ENCODE measurements around the gene APBA3. TPM values are rescaled to one million over a fixed set of nuclear protein-coding genes. Genes with fewer than 3 reads are reported as not detected.

The APBA3 gene
- total and polyA plus RNA-seq, 12 donors: 2.6 to 43.8 (median 22.3) TPM

DNA sequence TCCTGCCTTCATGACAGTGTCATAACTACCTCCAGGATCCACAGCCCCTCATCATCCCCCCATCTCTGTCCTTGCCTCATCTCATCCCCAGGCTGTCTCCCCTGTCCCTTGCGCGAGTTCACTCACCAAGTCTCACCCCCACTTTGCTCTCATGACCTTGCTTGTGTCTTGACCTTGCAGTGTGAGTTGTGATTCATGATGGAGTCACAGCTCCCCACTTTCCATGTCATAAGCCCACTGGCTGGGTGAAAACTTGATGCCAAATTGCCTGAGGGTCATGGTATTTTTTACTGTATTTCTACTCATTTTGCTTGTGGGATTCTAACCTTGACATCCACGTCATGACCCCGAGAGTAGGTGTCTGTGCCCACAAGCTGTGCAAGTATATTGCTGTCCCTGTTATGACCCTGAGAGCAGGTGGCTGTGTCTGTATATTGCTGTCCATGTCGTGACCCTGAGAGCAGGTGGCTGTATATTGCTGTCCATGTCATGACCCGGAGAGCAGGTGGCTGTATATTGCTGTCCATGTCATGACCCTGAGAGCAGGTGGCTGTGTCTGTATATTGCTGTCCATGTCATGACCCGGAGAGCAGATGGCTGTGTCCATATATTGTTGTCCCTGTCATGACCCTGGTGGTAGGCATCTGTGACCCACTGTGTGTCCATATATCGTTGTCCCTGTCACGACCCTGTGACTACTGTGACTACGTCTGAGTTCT lies 23.8 kb downstream of the APBA3 start:
- Histone ChIP-seq H3K36me3 (replicated peaks in 1 of 2) (no peaks in the 10 kb centered on the region), H3K27me3 (no peaks in the 10 kb centered on the region), H3K27ac (no peak overlapping the region), H3K4me3 (no peak overlapping the region), H3K4me1 (replicated peaks in 1 of 2) (no peaks in the 10 kb centered on the region), H3K9me3 (replicated peaks in 1 of 3) (no peaks in the 10 kb centered on the region)
- no peak for DNase-seq
- TF ChIP-seq, protein P1, sequence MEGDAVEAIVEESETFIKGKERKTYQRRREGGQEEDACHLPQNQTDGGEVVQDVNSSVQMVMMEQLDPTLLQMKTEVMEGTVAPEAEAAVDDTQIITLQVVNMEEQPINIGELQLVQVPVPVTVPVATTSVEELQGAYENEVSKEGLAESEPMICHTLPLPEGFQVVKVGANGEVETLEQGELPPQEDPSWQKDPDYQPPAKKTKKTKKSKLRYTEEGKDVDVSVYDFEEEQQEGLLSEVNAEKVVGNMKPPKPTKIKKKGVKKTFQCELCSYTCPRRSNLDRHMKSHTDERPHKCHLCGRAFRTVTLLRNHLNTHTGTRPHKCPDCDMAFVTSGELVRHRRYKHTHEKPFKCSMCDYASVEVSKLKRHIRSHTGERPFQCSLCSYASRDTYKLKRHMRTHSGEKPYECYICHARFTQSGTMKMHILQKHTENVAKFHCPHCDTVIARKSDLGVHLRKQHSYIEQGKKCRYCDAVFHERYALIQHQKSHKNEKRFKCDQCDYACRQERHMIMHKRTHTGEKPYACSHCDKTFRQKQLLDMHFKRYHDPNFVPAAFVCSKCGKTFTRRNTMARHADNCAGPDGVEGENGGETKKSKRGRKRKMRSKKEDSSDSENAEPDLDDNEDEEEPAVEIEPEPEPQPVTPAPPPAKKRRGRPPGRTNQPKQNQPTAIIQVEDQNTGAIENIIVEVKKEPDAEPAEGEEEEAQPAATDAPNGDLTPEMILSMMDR (IDR thresholded peaks at IDR 0.05): no peak
- no peak for TF ChIP-seq POLR2A (IDR thresholded peaks at IDR 0.05)
- 52 to 67% (median 63%) methylated on average over 8 to 10 of the region's 10 CpGs for WGBS, 4 donors
- intact Hi-C loops (cut with DNase I): no loop called here

DNA sequence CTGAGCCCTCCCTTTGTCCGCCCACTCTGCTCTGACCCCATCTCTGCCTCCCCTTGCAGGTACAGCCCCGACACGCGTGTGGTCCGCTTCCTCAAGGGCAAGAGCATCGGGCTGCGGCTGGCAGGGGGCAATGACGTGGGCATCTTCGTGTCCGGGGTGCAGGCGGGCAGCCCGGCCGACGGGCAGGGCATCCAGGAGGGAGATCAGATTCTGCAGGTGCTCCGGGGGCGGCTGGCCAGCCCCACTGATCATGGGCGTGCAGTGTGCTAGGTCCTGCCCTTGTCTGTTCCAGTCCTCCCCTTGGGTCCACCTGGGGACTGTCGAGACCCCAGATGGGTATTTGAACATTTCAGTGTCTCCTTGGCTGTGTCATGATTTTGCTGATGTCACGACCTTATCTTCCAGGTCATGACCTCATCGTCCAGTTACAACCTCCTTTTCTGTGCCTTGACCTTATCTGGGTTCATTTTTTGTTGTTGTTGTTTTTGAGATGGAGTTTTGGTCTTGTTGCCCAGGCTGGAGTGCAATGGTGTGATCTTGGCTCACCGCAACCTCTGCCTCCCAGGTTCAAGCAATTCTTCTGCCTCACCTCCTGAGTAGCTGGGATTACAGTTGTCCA lies 25.3 kb downstream of the APBA3 start:
- intact Hi-C loops (cut with DNase I): no loop called here
- no peaks in the 10 kb centered on the region for H3K9me3 ChIP-seq (replicated peaks in 1 of 3)
- DNase-seq: no peak
- H3K27ac ChIP-seq: no peak overlapping the region
- WGBS, 4 donors: 66 to 78% (median 73%) methylated on average over 5 to 21 of the region's 21 CpGs
- TF ChIP-seq POLR2A (IDR thresholded peaks at IDR 0.05): no peak
- TF ChIP-seq, protein P1 (IDR thresholded peaks at IDR 0.05): no peak
- no peaks in the 10 kb centered on the region for H3K27me3 ChIP-seq
- H3K4me3 ChIP-seq: no peak overlapping the region
- H3K36me3 ChIP-seq (replicated peaks in 1 of 2): no peaks in the 10 kb centered on the region
- H3K4me1 ChIP-seq (replicated peaks in 1 of 2): no peaks in the 10 kb centered on the region

DNA sequence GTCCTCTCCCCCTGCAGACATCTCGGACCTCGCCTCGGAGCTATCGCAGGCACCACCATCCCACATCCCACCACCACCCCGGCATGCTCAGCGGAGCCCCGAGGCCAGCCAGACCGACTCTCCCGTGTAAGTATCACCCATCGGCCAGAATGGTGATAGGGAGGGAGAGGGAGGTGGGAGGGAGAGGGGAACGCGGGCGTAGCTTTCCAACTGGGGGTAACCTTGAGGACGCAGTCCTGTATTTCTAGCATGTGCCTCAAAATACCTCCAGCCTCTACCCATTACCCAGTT lies 27.2 kb downstream of the APBA3 start:
- H3K4me1 ChIP-seq (replicated peaks in 1 of 2): no peaks in the 10 kb centered on the region
- H3K27ac ChIP-seq: no peak overlapping the region
- WGBS, 4 donors: 79 to 89% (median 85%) methylated on average over 4 to 14 of the region's 14 CpGs
- intact Hi-C loops (cut with DNase I): no loop called here
- H3K9me3 ChIP-seq (replicated peaks in 1 of 3): no peaks in the 10 kb centered on the region
- TF ChIP-seq, protein P1 (IDR thresholded peaks at IDR 0.05): no peak
- TF ChIP-seq POLR2A (IDR thresholded peaks at IDR 0.05): no peak
- no peak overlapping the region for H3K4me3 ChIP-seq
- no peaks in the 10 kb centered on the region for H3K36me3 ChIP-seq (replicated peaks in 1 of 2)
- no peak for DNase-seq
- H3K27me3 ChIP-seq: no peaks in the 10 kb centered on the region

DNA sequence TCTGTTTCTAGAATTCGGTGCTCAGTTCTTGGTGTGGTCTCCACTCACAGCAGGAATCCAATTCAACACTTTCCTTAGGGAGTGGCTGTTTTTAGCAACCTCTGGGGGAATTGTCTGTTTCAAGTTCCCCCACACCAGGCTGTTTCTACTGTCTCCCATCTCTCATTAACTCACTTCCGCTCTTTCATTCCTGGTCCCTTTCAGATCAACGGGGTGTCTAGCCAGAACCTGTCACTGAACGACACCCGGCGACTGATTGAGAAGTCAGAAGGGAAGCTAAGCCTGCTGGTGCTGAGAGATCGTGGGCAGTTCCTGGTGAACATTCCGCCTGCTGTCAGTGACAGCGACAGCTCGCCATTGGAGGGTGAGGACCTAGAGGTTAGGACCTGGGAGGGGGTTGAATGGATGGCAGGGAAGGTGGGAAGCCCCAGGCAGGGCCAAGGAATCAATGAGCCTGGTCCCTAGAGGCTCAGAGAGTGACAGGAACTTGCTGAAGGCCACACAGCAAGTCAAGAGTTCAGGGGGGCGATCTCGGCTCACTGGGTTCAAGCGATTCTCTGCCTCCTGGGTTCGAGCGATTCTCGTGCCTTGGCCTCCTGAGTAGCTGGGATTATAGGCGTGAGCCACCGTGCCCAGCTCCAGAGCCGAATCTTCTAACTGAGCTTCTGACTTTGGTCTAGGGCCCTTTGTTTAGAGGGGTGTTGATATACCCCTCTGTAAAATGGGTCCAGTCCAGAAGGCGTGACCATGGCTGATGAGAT lies 27.8 kb downstream of the APBA3 start:
- WGBS, 4 donors: 67 to 80% (median 77%) methylated on average over 12 to 20 of the region's 20 CpGs
- Histone ChIP-seq H3K36me3 (replicated peaks in 1 of 2) (no peaks in the 10 kb centered on the region), H3K4me3 (no peak overlapping the region), H3K27me3 (no peaks in the 10 kb centered on the region), H3K27ac (no peak overlapping the region), H3K9me3 (replicated peaks in 1 of 3) (no peaks in the 10 kb centered on the region), H3K4me1 (replicated peaks in 1 of 2) (no peaks in the 10 kb centered on the region)
- TF ChIP-seq, protein P1 (IDR thresholded peaks at IDR 0.05): no peak
- TF ChIP-seq POLR2A (IDR thresholded peaks at IDR 0.05): no peak
- intact Hi-C loops (cut with DNase I): no loop called here
- DNase-seq: no peak

Data from adrenal gland (tissue), 12 donors.